AG09319 (cell line): ENCODE measurements around the gene PRDM16.

Source experiments
- DNase-seq: peaks from one replicate; pipeline ENCODE4 v3.0.0-alpha.2; 2010; ENCODE audit warnings: low read depth; ENCODE audit errors: extremely low read depth
- CTCF ChIP-seq: IDR thresholded peaks from 2 replicates; pipeline ENCODE4 v1.5.1; 2011; ENCODE audit warnings: low read depth, mild to moderate bottlenecking, inconsistent platforms, low read length, moderate library complexity

The PRDM16 gene

GRCh38 chr1:3022976-3023375 is 46.0 kb upstream of the PRDM16 start:
- TF ChIP-seq CTCF = no peak
- no peak for DNase-seq

- no peak for TF ChIP-seq CTCF
- no peak for DNase-seq
Measured at GRCh38 chr1:3024019-3024418, 45.0 kb upstream of the PRDM16 start.

GRCh38 chr1:3024588-3024987 is 44.4 kb upstream of the PRDM16 start:
- TF ChIP-seq CTCF = no peak
- no peak for DNase-seq

- TF ChIP-seq CTCF = no peak
- no peak for DNase-seq
Measured at GRCh38 chr1:3026124-3026523, 42.9 kb upstream of the PRDM16 start.

GRCh38 chr1:3026581-3027391 is 42.2 kb upstream of the PRDM16 start:
- no peak for TF ChIP-seq CTCF
- no peak for DNase-seq

GRCh38 chr1:3027611-3028371 is 41.2 kb upstream of the PRDM16 start:
- DNase-seq = no peak
- TF ChIP-seq CTCF = no peak
